HEK293 (cell line): ENCODE results near the gene TRABD.

Source experiments
- CTCF ChIA-PET: fragments of 350-600 bp; formaldehyde crosslinking; extraction: SDS; loops from one replicate; lab custom pipeline; 2021; ENCODE audit warnings: antibody characterized with exemption; lab: Yijun Ruan, JAX
- POLR2A ChIA-PET: fragments of 300-600 bp; formaldehyde crosslinking; extraction: SDS; loops from one replicate; lab custom pipeline; 2020; ENCODE audit warnings: antibody characterized with exemption, inconsistent platforms; lab: Yijun Ruan, JAX
- H3K27ac ChIP-seq: fragments of 200-500 bp; sonication (Bioruptor generic); 2 replicates; pipeline ENCODE4 v1.5.1; 2014; ENCODE audit warnings: low read depth, low read length, control low read depth, inconsistent platforms; ENCODE audit errors: extremely low read depth
- H3K36me3 ChIP-seq, 2 experiments: fragments of 200-500 bp in 1 of 2; sonication (Bioruptor generic) in 1 of 2; 1 replicate in 1 of 2; 2 replicates in 1 of 2; pipeline ENCODE4 v1.5.1; 2014 to 2017; ENCODE audit warnings: inconsistent platforms in 2 of 2, low read length in 2 of 2; ENCODE audit not compliant: control insufficient read depth in 2 of 2, insufficient read depth in 1 of 2
- H3K4me1 ChIP-seq: fragments of 200-500 bp; sonication (Bioruptor generic); 2 replicates; pipeline ENCODE4 v1.5.1; 2014; ENCODE audit warnings: mild to moderate bottlenecking, low read length, inconsistent platforms; ENCODE audit not compliant: control insufficient read depth, insufficient read depth
- H3K4me3 ChIP-seq: 2 replicates; pipeline ENCODE4 v1.5.1; 2011; ENCODE audit warnings: low read depth, mild to moderate bottlenecking, control low read depth, low read length, moderate library complexity
- H3K9me3 ChIP-seq: fragments of 200-500 bp; sonication (Bioruptor generic); 2 replicates; pipeline ENCODE4 v1.5.1; 2014; ENCODE audit warnings: low read depth, low read length, inconsistent platforms; ENCODE audit not compliant: control insufficient read depth, insufficient read depth
- CTCF ChIP-seq: fragments of 450-650 bp; formaldehyde crosslinking; IDR thresholded peaks from 2 replicates; pipeline ENCODE4 v1.5.1; 2016; ENCODE audit warnings: missing biosample characterization, missing genetic modification characterization
- MYNN ChIP-seq: fragments of 450-650 bp; formaldehyde crosslinking; IDR thresholded peaks from 2 replicates; pipeline ENCODE4 v1.5.1; 2016; ENCODE audit warnings: missing biosample characterization, missing genetic modification characterization, borderline replicate concordance
- OVOL3 ChIP-seq: fragments of 450-650 bp; formaldehyde crosslinking; IDR thresholded peaks from 2 replicates; pipeline ENCODE4 v1.5.1; 2016; ENCODE audit warnings: missing biosample characterization, missing genetic modification characterization
- YY2 ChIP-seq: fragments of 450-650 bp; formaldehyde crosslinking; IDR thresholded peaks from 2 replicates; pipeline ENCODE4 v1.5.1; 2016; ENCODE audit warnings: missing biosample characterization, missing genetic modification characterization
- ZBTB17 ChIP-seq: fragments of 450-650 bp; formaldehyde crosslinking; IDR thresholded peaks from 2 replicates; pipeline ENCODE4 v1.5.1; 2016; ENCODE audit warnings: missing biosample characterization, missing genetic modification characterization
- ZEB2 ChIP-seq: fragments of 450-650 bp; formaldehyde crosslinking; IDR thresholded peaks from 2 replicates; pipeline ENCODE4 v1.5.1; 2016; ENCODE audit warnings: missing biosample characterization, missing genetic modification characterization
- ZFP41 ChIP-seq: fragments of 450-650 bp; formaldehyde crosslinking; IDR thresholded peaks from 2 replicates; pipeline ENCODE4 v1.5.1; 2016; ENCODE audit warnings: missing biosample characterization, missing genetic modification characterization, borderline replicate concordance
- ZNF10 ChIP-seq: fragments of 450-650 bp; formaldehyde crosslinking; IDR thresholded peaks from 2 replicates; pipeline ENCODE4 v1.5.1; 2017; ENCODE audit warnings: missing biosample characterization, missing genetic modification characterization
- ZNF112 ChIP-seq: fragments of 450-650 bp; formaldehyde crosslinking; IDR thresholded peaks from 2 replicates; pipeline ENCODE4 v1.5.0; 2017; ENCODE audit warnings: missing biosample characterization, missing genetic modification characterization
- ZNF114 ChIP-seq: fragments of 450-650 bp; formaldehyde crosslinking; IDR thresholded peaks from 2 replicates; pipeline ENCODE4 v1.5.0; 2017; ENCODE audit warnings: missing biosample characterization, missing genetic modification characterization
- ZNF132 ChIP-seq: fragments of 450-650 bp; formaldehyde crosslinking; IDR thresholded peaks from 2 replicates; pipeline ENCODE4 v1.5.1; 2017; ENCODE audit warnings: missing biosample characterization, missing genetic modification characterization, borderline replicate concordance
- ZNF223 ChIP-seq: fragments of 450-650 bp; formaldehyde crosslinking; IDR thresholded peaks from 2 replicates; pipeline ENCODE4 v1.5.1; 2016; ENCODE audit warnings: missing biosample characterization, missing genetic modification characterization
- ZNF404 ChIP-seq: fragments of 450-650 bp; formaldehyde crosslinking; IDR thresholded peaks from 2 replicates; pipeline ENCODE4 v1.5.1; 2017; ENCODE audit warnings: missing biosample characterization, missing genetic modification characterization
- ZNF426 ChIP-seq: fragments of 450-650 bp; formaldehyde crosslinking; IDR thresholded peaks from 2 replicates; pipeline ENCODE4 v1.5.1; 2017; ENCODE audit warnings: missing biosample characterization, missing genetic modification characterization, mild to moderate bottlenecking, inconsistent platforms, moderate library complexity
- ZNF501 ChIP-seq: fragments of 450-650 bp; formaldehyde crosslinking; IDR thresholded peaks from 2 replicates; pipeline ENCODE4 v1.5.1; 2016; ENCODE audit warnings: missing biosample characterization, missing genetic modification characterization
- ZNF530 ChIP-seq: fragments of 450-650 bp; formaldehyde crosslinking; IDR thresholded peaks from 2 replicates; pipeline ENCODE4 v1.5.1; 2016; ENCODE audit warnings: low read depth, missing biosample characterization, missing genetic modification characterization
- ZNF544 ChIP-seq: fragments of 450-650 bp; formaldehyde crosslinking; IDR thresholded peaks from 2 replicates; pipeline ENCODE4 v1.5.0; 2017; ENCODE audit warnings: missing biosample characterization, missing genetic modification characterization
- ZNF585B ChIP-seq: fragments of 450-650 bp; formaldehyde crosslinking; IDR thresholded peaks from 2 replicates; pipeline ENCODE4 v1.5.1; 2016; ENCODE audit warnings: missing biosample characterization, missing genetic modification characterization
- ZNF621 ChIP-seq: fragments of 450-650 bp; formaldehyde crosslinking; IDR thresholded peaks from 2 replicates; pipeline ENCODE4 v1.5.1; 2017; ENCODE audit warnings: missing biosample characterization, missing genetic modification characterization
- ZNF654 ChIP-seq: fragments of 450-650 bp; formaldehyde crosslinking; IDR thresholded peaks from 2 replicates; pipeline ENCODE4 v1.5.1; 2016; ENCODE audit warnings: low read depth, missing biosample characterization, missing genetic modification characterization
- ZNF677 ChIP-seq: fragments of 450-650 bp; IDR thresholded peaks from 2 replicates; pipeline ENCODE4 v1.5.0; 2018; ENCODE audit warnings: missing biosample characterization, mild to moderate bottlenecking, missing genetic modification characterization, moderate library complexity
- ZNF747 ChIP-seq: fragments of 450-650 bp; formaldehyde crosslinking; IDR thresholded peaks from 2 replicates; pipeline ENCODE4 v1.5.1; 2016; ENCODE audit warnings: missing biosample characterization, missing genetic modification characterization
- ZNF791 ChIP-seq: fragments of 450-650 bp; formaldehyde crosslinking; IDR thresholded peaks from 2 replicates; pipeline ENCODE4 v1.5.1; 2016; ENCODE audit warnings: missing biosample characterization, missing genetic modification characterization
- ZSCAN16 ChIP-seq: fragments of 450-650 bp; formaldehyde crosslinking; IDR thresholded peaks from 2 replicates; pipeline ENCODE4 v1.5.1; 2016; ENCODE audit warnings: missing biosample characterization, missing genetic modification characterization
- TF ChIP-seq, protein P1 (sequence below): fragments of 450-650 bp; formaldehyde crosslinking; IDR thresholded peaks from 2 replicates; pipeline ENCODE4 v1.5.1; 2017; ENCODE audit warnings: missing biosample characterization, missing genetic modification characterization
- TF ChIP-seq, protein P2 (sequence below): fragments of 450-650 bp; formaldehyde crosslinking; IDR thresholded peaks from 2 replicates; pipeline ENCODE4; 2016; ENCODE audit warnings: missing biosample characterization, missing genetic modification characterization

TRABD gene

GRCh38 chr22:50228366-50228765 is 42.7 kb downstream of the TRABD start:
- H3K9me3 ChIP-seq: no peaks in the 10 kb centered on the region
- ChIA-PET POLR2A (no interaction called here), CTCF (interaction anchor here (0.7 to 1.0 kb wide), 2 partner anchors 10 to 80 kb away, joined by 3 read pairs; no protein-coding TSS in a partner anchor)
- H3K4me3 ChIP-seq: no peak overlapping the region
- H3K27ac ChIP-seq: no peak overlapping the region
- TF ChIP-seq ZNF544: no peak
- no peak for TF ChIP-seq CTCF
- TF ChIP-seq, protein P1, sequence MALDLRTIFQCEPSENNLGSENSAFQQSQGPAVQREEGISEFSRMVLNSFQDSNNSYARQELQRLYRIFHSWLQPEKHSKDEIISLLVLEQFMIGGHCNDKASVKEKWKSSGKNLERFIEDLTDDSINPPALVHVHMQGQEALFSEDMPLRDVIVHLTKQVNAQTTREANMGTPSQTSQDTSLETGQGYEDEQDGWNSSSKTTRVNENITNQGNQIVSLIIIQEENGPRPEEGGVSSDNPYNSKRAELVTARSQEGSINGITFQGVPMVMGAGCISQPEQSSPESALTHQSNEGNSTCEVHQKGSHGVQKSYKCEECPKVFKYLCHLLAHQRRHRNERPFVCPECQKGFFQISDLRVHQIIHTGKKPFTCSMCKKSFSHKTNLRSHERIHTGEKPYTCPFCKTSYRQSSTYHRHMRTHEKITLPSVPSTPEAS: no peak
- TF ChIP-seq ZNF530 (tag by site-specific recombination): no peak
- no peak for TF ChIP-seq ZNF654 (tag by site-specific recombination)
- H3K4me1 ChIP-seq: no peaks in the 10 kb centered on the region
- peaks cover 31 to 74% of the 10 kb centered on the region in 2 experiments for H3K36me3 ChIP-seq

DNA sequence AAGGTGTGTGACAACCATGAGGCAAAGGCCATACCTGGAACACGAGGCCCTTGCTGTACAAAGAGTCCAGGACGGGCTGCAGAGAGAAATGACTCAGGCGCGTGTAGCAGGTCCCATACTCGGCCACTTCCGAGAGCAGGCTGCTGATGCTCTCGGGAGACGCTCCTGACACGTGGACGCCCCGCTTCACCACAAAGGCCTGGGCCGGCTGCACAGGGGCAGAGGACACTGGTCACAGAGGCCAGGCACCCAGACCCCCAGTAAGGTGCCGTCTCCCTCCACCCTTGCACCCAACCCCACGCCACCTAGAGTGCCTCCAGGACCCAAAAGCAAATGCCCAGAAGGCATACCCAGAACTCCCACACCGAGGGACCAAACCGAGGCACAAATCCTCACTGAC is 43.7 kb downstream of the TRABD start:
- H3K36me3 ChIP-seq: peaks cover 26 to 74% of the 10 kb centered on the region in 2 experiments
- CTCF ChIA-PET: no interaction called here
- POLR2A ChIA-PET: no interaction called here

DNA sequence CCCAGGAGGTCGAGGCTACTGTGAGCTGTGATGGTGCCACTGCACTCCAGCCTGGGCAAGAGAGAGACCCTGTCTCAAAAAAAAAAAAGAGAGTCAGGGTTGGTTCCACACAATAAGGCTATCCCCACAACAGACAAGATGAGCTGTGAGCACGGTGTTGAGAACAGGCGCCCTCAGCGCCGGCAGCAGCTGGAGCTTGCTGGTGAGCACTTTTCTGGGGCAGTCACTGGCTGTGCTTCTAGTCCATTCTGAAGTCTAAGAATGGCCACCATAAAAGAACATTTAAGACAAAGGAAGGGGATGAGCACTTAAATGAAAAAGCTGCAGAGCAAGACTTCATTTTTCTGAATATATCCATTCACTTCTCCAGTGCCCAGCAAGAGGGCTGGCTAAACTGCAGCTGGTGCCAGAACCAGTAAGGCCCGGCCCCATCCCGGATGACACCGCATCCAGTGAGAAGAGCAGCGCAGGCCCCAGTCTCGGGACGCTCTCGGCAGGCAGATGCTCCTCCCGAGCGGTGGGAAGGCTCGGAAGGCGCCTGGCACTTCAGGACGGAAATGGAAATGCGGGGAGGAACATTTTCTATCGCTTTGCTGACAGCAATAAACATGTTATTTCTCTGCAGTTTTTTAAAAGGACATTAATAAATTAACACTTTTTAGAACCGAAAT is 46.9 kb downstream of the TRABD start:
- POLR2A ChIA-PET: interaction anchor here (0.7 to 1.3 kb wide), 2 partner anchors 12 to 110 kb away, joined by 3 to 4 read pairs; partner anchors contain the start of gene TUBGCP6
- TF ChIP-seq ZSCAN16 (tag by site-specific recombination) (no peak), ZNF621 (tag by site-specific recombination) (no peak), OVOL3 (tag by site-specific recombination) (no peak), ZNF404 (no peak)
- TF ChIP-seq, protein P2, sequence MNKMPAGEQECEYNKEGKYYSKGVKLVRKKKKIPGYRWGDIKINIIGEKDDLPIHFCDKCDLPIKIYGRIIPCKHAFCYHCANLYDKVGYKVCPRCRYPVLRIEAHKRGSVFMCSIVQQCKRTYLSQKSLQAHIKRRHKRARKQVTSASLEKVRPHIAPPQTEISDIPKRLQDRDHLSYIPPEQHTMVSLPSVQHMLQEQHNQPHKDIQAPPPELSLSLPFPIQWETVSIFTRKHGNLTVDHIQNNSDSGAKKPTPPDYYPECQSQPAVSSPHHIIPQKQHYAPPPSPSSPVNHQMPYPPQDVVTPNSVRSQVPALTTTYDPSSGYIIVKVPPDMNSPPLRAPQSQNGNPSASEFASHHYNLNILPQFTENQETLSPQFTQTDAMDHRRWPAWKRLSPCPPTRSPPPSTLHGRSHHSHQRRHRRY: no peak
- Histone ChIP-seq H3K4me3 (no peak overlapping the region), H3K36me3 (peaks cover 23 to 71% of the 10 kb centered on the region in 2 experiments), H3K27ac (no peak overlapping the region), H3K9me3 (no peaks in the 10 kb centered on the region), H3K4me1 (no peaks in the 10 kb centered on the region)
- CTCF ChIA-PET: interaction anchor here (0.7 to 1.8 kb wide), 5 partner anchors 9 to 198 kb away, joined by 3 to 7 read pairs (median 3); no protein-coding TSS in a partner anchor

More for the DNA sequence above, 43.7 kb downstream of the TRABD start:
- no peak for TF ChIP-seq YY2 (tag by site-specific recombination)
- TF ChIP-seq ZNF426 (tag by site-specific recombination): no peak
- no peak for TF ChIP-seq ZEB2 (tag by site-specific recombination)
- no peak for TF ChIP-seq ZNF10 (tag by site-specific recombination)
- no peak for TF ChIP-seq ZNF501 (tag by site-specific recombination)
- TF ChIP-seq ZNF223 (tag by site-specific recombination): no peak
- TF ChIP-seq ZNF530 (tag by site-specific recombination): no peak
- TF ChIP-seq ZFP41: no peak
- no peak for TF ChIP-seq ZNF654 (tag by site-specific recombination)
- no peak for TF ChIP-seq ZNF132
- TF ChIP-seq, protein P2: no peak
- TF ChIP-seq MYNN (tag by site-specific recombination): no peak
- TF ChIP-seq ZNF747 (tag by site-specific recombination): no peak
- no peak for TF ChIP-seq ZBTB17 (tag by site-specific recombination)
- no peak for TF ChIP-seq ZNF585B (tag by site-specific recombination)
- TF ChIP-seq ZNF114 (tag by site-specific recombination): no peak
- TF ChIP-seq ZNF112 (tag by site-specific recombination): no peak
- TF ChIP-seq ZNF791: no peak
- TF ChIP-seq ZNF677 (tag by site-specific recombination): no peak
- Histone ChIP-seq H3K4me3 (no peak overlapping the region), H3K27ac (no peak overlapping the region), H3K4me1 (no peaks in the 10 kb centered on the region), H3K9me3 (no peaks in the 10 kb centered on the region)
